Neural progenitor cell (in vitro differentiated cells): ENCODE results near the gene VPS35L. TPM values are rescaled to one million over a fixed set of nuclear protein-coding genes. Genes with fewer than 3 reads are reported as not detected.

Experiments
- DNase-seq: peaks from one replicate; pipeline ENCODE4 v3.0.0-alpha.2; 2016; ENCODE audit warnings: low spot score
- H2AFZ ChIP-seq: fragments of 200-600 bp; sonication (generic); replicated peaks from 2 replicates; pipeline ENCODE4 v1.6.1; 2016; ENCODE audit warnings: antibody characterized with exemption
- H3F3A ChIP-seq: fragments of 200-600 bp; sonication (generic); 2 replicates; pipeline ENCODE4 v1.6.1; 2016; ENCODE audit warnings: antibody characterized with exemption, low read depth
- H3K27ac ChIP-seq: fragments of 200-600 bp; sonication (generic); 2 replicates; pipeline ENCODE4 v1.5.1; 2016; ENCODE audit warnings: mild to moderate bottlenecking
- H3K27me3 ChIP-seq: fragments of 200-600 bp; sonication (generic); 2 replicates; pipeline ENCODE4 v1.6.1; 2016; ENCODE audit warnings: mild to moderate bottlenecking, moderate library complexity
- H3K36me3 ChIP-seq: fragments of 200-600 bp; sonication (generic); 2 replicates; pipeline ENCODE4 v1.5.1; 2016
- H3K4me1 ChIP-seq: fragments of 200-600 bp; sonication (generic); 2 replicates; pipeline ENCODE4 v1.6.1; 2016; ENCODE audit warnings: mixed run types
- H3K4me2 ChIP-seq: fragments of 200-600 bp; sonication (generic); 2 replicates; pipeline ENCODE4 v1.6.1; 2016
- H3K4me3 ChIP-seq: fragments of 200-600 bp; sonication (generic); 2 replicates; pipeline ENCODE4 v1.5.1; 2016
- H3K79me2 ChIP-seq: fragments of 200-600 bp; sonication (generic); 2 replicates; pipeline ENCODE4 v1.6.1; 2016; ENCODE audit warnings: low read depth
- H3K9ac ChIP-seq: fragments of 200-600 bp; sonication (generic); 2 replicates; pipeline ENCODE4 v1.6.1; 2016
- H3K9me3 ChIP-seq: fragments of 200-600 bp; sonication (generic); 2 replicates; pipeline ENCODE4 v1.5.1; 2016; ENCODE audit warnings: low read depth
- H4K20me1 ChIP-seq: fragments of 200-600 bp; sonication (generic); 2 replicates; pipeline ENCODE4 v1.6.1; 2016; ENCODE audit warnings: low read depth
- H3K27ac Mint-ChIP-seq: 3 replicates; pipeline ENCODE4 v1.8.0; 2021; ENCODE audit warnings: mixed read lengths
- H3K27me3 Mint-ChIP-seq: 2 replicates; pipeline ENCODE4 v1.8.0; 2022; ENCODE audit warnings: low read depth, mild to moderate bottlenecking, inconsistent platforms, moderate library complexity, mixed read lengths; ENCODE audit not compliant: insufficient read depth
- H3K36me3 Mint-ChIP-seq: 3 replicates; pipeline ENCODE4 v1.8.0; 2021; ENCODE audit warnings: mixed read lengths
- H3K4me1 Mint-ChIP-seq: 3 replicates; pipeline ENCODE4 v1.8.0; 2021; ENCODE audit warnings: mixed read lengths
- H3K4me3 Mint-ChIP-seq: 3 replicates; pipeline ENCODE4 v1.8.0; 2021; ENCODE audit warnings: mild to moderate bottlenecking, moderate library complexity, mixed read lengths
- H3K9me3 Mint-ChIP-seq: 3 replicates; pipeline ENCODE4 v1.8.0; 2020; ENCODE audit warnings: mixed read lengths
- EZH2 ChIP-seq: fragments of 200-600 bp; sonication (generic); IDR thresholded peaks from 2 replicates; pipeline ENCODE4 v1.6.1; 2017; ENCODE audit warnings: antibody characterized with exemption, mild to moderate bottlenecking, moderate library complexity
- EZH2phosphoT487 ChIP-seq: fragments of 200-600 bp; sonication (generic); IDR thresholded peaks from 2 replicates; pipeline ENCODE4 v1.6.1; 2017; ENCODE audit warnings: antibody characterized with exemption
- total RNA-seq: library from RNA; depleted of rRNA; stranded (reverse); fragments of >200 nt; gene quantifications from 2 replicates; pipeline ENCODE4 v1.2.3, GENCODE V29; 2015; ENCODE audit warnings: low replicate concordance
- TF ChIP-seq, protein P1 (sequence below): fragments of 200-600 bp; sonication (generic); IDR thresholded peaks from 2 replicates; pipeline ENCODE4 v1.5.1; 2017; ENCODE audit warnings: antibody characterized with exemption, mild to moderate bottlenecking

VPS35L gene
- total RNA-seq, 1 donor from 2014 or later, result 57.1 TPM

DNA sequence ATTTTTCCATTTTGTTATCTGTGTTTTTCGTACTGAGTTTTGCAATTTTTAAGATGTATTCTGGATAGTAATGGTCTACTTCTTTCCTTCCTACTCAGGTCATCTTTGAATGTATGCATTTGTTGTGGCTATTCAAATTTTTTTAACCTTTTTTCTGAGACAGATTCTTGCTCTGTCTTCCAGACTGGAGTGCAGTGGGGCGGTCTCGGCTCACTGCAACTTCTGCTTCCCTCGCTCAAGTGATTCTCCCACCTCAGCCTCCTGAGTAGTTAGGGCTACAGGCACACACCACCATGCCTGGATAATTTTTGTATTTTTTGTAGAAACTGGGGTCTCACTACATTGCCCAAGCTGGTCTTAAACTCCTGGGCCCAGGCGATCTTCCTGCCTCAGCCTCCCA lies 33.6 kb downstream of the VPS35L start:
- H3K79me2 ChIP-seq, result no peaks in the 10 kb centered on the region
- H3K4me1 ChIP-seq, result no peaks in the 10 kb centered on the region
- DNase-seq, result no peak
- H2AFZ ChIP-seq, result no peak overlapping the region
- H3K9ac ChIP-seq, result no peak overlapping the region
- no peak overlapping the region for H3K27ac Mint-ChIP-seq
- no peaks in the 10 kb centered on the region for H3F3A ChIP-seq
- H3K4me1 Mint-ChIP-seq, result peaks cover 3% of the 10 kb centered on the region
- H3K27ac ChIP-seq, result no peak overlapping the region
- no peak overlapping the region for H3K4me3 ChIP-seq
- no peaks in the 10 kb centered on the region for H3K36me3 ChIP-seq
- H3K27me3 ChIP-seq, result no peaks in the 10 kb centered on the region
- H3K36me3 Mint-ChIP-seq, result peaks cover 13% of the 10 kb centered on the region
- no peaks in the 10 kb centered on the region for H3K27me3 Mint-ChIP-seq
- H3K4me3 Mint-ChIP-seq, result no peak overlapping the region
- H3K4me2 ChIP-seq, result no peak overlapping the region
- no peaks in the 10 kb centered on the region for H3K9me3 ChIP-seq
- H4K20me1 ChIP-seq, result no peaks in the 10 kb centered on the region
- no peak for TF ChIP-seq EZH2
- TF ChIP-seq, protein P1, sequence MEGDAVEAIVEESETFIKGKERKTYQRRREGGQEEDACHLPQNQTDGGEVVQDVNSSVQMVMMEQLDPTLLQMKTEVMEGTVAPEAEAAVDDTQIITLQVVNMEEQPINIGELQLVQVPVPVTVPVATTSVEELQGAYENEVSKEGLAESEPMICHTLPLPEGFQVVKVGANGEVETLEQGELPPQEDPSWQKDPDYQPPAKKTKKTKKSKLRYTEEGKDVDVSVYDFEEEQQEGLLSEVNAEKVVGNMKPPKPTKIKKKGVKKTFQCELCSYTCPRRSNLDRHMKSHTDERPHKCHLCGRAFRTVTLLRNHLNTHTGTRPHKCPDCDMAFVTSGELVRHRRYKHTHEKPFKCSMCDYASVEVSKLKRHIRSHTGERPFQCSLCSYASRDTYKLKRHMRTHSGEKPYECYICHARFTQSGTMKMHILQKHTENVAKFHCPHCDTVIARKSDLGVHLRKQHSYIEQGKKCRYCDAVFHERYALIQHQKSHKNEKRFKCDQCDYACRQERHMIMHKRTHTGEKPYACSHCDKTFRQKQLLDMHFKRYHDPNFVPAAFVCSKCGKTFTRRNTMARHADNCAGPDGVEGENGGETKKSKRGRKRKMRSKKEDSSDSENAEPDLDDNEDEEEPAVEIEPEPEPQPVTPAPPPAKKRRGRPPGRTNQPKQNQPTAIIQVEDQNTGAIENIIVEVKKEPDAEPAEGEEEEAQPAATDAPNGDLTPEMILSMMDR, result no peak
- no peak for TF ChIP-seq EZH2phosphoT487
- no peaks in the 10 kb centered on the region for H3K9me3 Mint-ChIP-seq

DNA sequence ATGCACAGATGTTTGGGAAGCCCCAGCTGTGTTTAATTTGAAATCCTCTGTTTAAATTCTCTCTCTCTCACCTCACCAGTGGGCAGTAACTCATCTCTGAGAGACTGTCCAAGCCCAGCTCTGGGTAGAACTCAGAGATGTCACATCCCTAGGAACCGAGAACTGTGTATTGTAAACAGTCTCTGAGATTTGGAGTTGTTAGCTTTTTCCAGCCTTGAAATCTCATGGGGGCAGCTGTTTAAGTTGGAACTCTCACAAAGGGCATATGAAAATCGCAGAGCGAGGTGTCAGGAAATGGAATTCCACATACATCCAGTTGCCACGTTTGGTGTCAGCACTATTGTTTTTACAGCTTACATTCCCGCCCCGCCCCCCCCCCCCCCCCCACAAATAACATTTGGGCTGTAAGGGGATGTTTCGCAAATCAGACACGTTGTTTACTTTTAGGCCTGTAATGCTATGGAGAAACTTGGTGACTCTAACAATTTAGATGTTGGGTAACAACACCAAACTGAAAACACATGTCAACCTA lies 34.3 kb downstream of the VPS35L start:
- TF ChIP-seq, protein P1, result no peak
- TF ChIP-seq EZH2phosphoT487 (no peak), EZH2 (no peak)
- Histone ChIP-seq H3K4me2 (no peak overlapping the region), H3K36me3 (no peaks in the 10 kb centered on the region), H3K79me2 (no peaks in the 10 kb centered on the region), H3K4me3 (no peak overlapping the region), H3K27me3 (no peaks in the 10 kb centered on the region), H3K4me1 (no peaks in the 10 kb centered on the region), H3K9me3 (no peaks in the 10 kb centered on the region), H2AFZ (no peak overlapping the region), H4K20me1 (no peaks in the 10 kb centered on the region), H3K27ac (no peak overlapping the region), H3K9ac (no peak overlapping the region), H3F3A (no peaks in the 10 kb centered on the region)
- Mint-ChIP-seq H3K27ac (peak overlapping the region; percentile 58), H3K36me3 (peaks cover 15% of the 10 kb centered on the region), H3K9me3 (no peaks in the 10 kb centered on the region), H3K4me3 (no peak overlapping the region), H3K4me1 (peaks cover 3% of the 10 kb centered on the region), H3K27me3 (no peaks in the 10 kb centered on the region)
- DNase-seq, result no peak

DNA sequence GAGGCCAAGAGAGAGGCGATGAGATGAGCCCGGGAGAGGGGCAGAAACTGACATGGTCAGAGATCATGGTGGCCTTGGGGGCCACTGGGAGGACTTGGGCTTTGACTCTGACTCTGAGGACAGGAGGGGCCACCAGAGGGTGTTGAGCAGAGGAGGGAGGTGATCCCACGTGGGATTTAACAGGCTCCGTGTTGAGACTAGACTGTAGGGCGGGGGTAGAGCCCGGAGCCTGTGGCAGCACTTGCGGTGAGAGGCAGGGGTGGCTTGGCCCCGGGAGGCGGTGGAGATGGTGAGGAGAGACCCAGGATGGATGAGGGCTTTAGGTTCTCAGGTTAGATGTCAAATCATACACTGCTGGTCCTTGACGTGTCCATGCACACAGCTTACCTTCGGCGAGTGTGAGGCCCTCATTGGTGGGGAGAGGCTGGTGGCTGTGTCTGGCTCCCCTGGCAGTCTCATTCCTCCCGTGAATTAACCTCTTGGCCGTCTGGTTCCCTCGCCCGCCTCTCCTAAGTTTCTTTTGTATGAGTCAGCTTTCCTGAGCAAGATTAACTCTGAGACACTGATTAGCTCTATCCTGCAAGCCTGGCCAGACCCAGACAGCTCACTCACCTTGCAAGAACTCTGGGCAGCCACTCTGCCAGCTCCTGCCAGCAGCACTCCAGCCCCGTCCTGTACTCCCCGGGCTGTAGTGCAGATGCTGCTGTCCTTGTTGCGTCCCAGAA lies 39.7 kb downstream of the VPS35L start:
- H3K27ac Mint-ChIP-seq, result peak overlapping the region; percentile 26
- Histone ChIP-seq H3F3A (no peaks in the 10 kb centered on the region), H3K4me1 (no peaks in the 10 kb centered on the region), H4K20me1 (no peaks in the 10 kb centered on the region), H3K9me3 (no peaks in the 10 kb centered on the region), H3K27me3 (no peaks in the 10 kb centered on the region), H3K36me3 (no peaks in the 10 kb centered on the region), H3K9ac (no peak overlapping the region), H3K4me2 (no peak overlapping the region), H3K4me3 (no peak overlapping the region), H2AFZ (no peak overlapping the region), H3K27ac (no peak overlapping the region), H3K79me2 (no peaks in the 10 kb centered on the region)
- H3K27me3 Mint-ChIP-seq, result peaks cover 6% of the 10 kb centered on the region
- no peaks in the 10 kb centered on the region for H3K9me3 Mint-ChIP-seq
- TF ChIP-seq EZH2, result no peak
- TF ChIP-seq, protein P1, result no peak
- no peak for TF ChIP-seq EZH2phosphoT487
- no peak overlapping the region for H3K4me3 Mint-ChIP-seq
- peaks cover 7% of the 10 kb centered on the region for H3K4me1 Mint-ChIP-seq
- no peak for DNase-seq
- H3K36me3 Mint-ChIP-seq, result peaks cover 12% of the 10 kb centered on the region
